ENCODE measurements around the gene RFC1. TPM values are rescaled to one million over a fixed set of nuclear protein-coding genes. Genes with fewer than 3 reads are reported as not detected.
A peak's percentile ranks its signal among the peaks of the same experiment; 100 is the strongest.

RFC1 gene, protein sequence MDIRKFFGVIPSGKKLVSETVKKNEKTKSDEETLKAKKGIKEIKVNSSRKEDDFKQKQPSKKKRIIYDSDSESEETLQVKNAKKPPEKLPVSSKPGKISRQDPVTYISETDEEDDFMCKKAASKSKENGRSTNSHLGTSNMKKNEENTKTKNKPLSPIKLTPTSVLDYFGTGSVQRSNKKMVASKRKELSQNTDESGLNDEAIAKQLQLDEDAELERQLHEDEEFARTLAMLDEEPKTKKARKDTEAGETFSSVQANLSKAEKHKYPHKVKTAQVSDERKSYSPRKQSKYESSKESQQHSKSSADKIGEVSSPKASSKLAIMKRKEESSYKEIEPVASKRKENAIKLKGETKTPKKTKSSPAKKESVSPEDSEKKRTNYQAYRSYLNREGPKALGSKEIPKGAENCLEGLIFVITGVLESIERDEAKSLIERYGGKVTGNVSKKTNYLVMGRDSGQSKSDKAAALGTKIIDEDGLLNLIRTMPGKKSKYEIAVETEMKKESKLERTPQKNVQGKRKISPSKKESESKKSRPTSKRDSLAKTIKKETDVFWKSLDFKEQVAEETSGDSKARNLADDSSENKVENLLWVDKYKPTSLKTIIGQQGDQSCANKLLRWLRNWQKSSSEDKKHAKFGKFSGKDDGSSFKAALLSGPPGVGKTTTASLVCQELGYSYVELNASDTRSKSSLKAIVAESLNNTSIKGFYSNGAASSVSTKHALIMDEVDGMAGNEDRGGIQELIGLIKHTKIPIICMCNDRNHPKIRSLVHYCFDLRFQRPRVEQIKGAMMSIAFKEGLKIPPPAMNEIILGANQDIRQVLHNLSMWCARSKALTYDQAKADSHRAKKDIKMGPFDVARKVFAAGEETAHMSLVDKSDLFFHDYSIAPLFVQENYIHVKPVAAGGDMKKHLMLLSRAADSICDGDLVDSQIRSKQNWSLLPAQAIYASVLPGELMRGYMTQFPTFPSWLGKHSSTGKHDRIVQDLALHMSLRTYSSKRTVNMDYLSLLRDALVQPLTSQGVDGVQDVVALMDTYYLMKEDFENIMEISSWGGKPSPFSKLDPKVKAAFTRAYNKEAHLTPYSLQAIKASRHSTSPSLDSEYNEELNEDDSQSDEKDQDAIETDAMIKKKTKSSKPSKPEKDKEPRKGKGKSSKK
- total RNA-seq (2012; rRNA removed): 49.3 and 57.8 TPM in 2 replicates
- 15.9 and 18.4 TPM in 2 replicates for polyA plus RNA-seq (2012; rRNA removed)
- 3.0 and 3.7 TPM in 2 replicates for polyA plus RNA-seq (2012; cell fraction: cytosol; rRNA removed)
- polyA plus RNA-seq (2012; cell fraction: nucleus; rRNA removed; ENCODE audit: low replicate concordance): 1.6 and 18.5 TPM in 2 replicates
- percentile 75 among the genes with signal in this experiment for Bru-seq, nascent RNA
- BruChase-seq, experiment 1, labeled RNA remaining after a 6-hour chase: percentile 69 among the genes with signal in this experiment
- percentile 72 among the genes with signal in this experiment for BruChase-seq, experiment 2, labeled RNA remaining after a 2-hour chase
- long read RNA-seq, full-length matches to known transcripts: 7 of 24 reads
- long read RNA-seq, partial matches to known transcripts: 13 of 24 reads
- long read RNA-seq, other reads (novel, unspliced or antisense): 4 of 24 reads

DNA sequence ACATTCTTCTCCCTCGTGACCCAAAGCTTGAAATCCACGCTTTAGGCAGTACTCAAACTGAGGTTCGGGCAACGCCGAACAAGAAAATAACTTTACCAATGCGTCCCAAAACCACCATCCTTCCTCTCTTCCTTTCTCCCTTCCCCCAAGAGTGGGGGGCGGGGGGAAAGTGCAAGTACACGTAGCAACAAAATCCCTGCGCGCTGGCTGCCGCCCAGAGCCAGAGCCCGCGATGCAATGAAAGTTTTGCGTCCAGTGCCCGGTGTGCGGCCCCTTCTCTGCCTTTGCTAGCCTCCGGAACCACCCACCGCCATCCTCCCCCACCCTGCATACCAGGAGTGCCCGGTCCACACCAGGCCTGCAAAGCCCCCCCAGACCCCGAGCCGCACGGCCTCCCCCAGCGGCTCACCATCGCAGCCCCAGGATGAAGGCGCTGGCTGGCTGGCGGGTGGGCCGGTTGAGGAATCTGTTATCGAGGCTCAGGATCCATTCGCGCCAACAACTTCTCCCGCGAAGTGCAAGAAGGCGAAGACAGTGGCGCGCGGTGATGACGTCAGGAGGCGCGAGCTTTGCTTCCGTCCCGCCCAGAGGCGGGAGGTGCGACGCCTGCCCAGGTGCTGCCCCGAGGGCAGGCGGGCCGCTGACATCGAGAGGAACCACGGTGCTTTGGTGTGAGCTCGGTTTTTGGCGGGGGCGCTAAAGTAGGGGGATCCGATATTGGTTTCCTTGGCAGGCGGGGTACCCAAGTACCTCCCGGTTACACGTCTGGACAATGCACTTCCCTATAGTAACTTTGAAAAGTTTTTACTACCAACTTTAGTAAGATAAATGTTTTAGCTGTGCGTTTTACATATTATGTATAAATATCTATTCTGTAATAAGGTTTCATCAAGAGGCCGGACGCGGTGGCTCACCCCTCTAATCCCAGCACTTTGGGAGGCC is at the start of gene RFC1:
Gene RFC1, minus strand, starts transcription at position 533 of the 942 bp plus-strand sequence. Its CDS starts 121 bp downstream, at position 412.
- Histone ChIP-seq H4K20me1 (ENCODE audit: insufficient read depth, low read length) (peaks cover 24% of the 10 kb centered on the region), H3K18ac (ENCODE audit: low read depth, low read length) (0 out of 2 replicates have a peak within 1 kb of the TSS, but pooled peaks have one; percentile 2), H3K27me3 (ENCODE audit: control insufficient read depth, insufficient read depth, low read length) (no peaks in the 10 kb centered on the region), H3K23ac (ENCODE audit: low read depth, low read length) (peak within 1 kb of the TSS; percentile 41), H3K9me3 (ENCODE audit: control insufficient read depth, insufficient read depth, low read length) (no peaks in the 10 kb centered on the region), H3K4me2 (ENCODE audit: low read depth, low read length) (peak within 1 kb of the TSS; percentile 87), H3K4me1 (ENCODE audit: control insufficient read depth, insufficient read depth, low read length) (peaks cover 3% of the 10 kb centered on the region), H3K9me1 (ENCODE audit: insufficient read depth, low read length) (peaks cover 4% of the 10 kb centered on the region; the same call in 1 of the 2 replicates), H2AK9ac (replicated peaks; ENCODE audit: low read depth, low read length, poor library complexity) (peak within 1 kb of the TSS; percentile 79), H3K79me1 (ENCODE audit: low read depth in 1 of 2, low read length in 2 of 2) (peaks cover 16 to 35% of the 10 kb centered on the region in 2 experiments), H2BK5ac (ENCODE audit: low read depth, low read length, poor library complexity, severe bottlenecking) (peak within 1 kb of the TSS; percentile 32), H3K4me3 (ENCODE audit: insufficient read depth, low read depth, low read length) (peak within 1 kb of the TSS; percentile 65), H3K36me3 (ENCODE audit: control insufficient read depth, insufficient read depth, low read length) (no peaks in the 10 kb centered on the region), H3K14ac (replicated peaks; ENCODE audit: low read depth, low read length) (peak within 1 kb of the TSS; percentile 80), H3K56ac (ENCODE audit: extremely low read depth, insufficient read depth, low read length) (peak within 1 kb of the TSS; percentile 36; the same call in 1 of the 2 replicates), H2AK5ac (ENCODE audit: low read depth, low read length) (0 out of 2 replicates have a peak within 1 kb of the TSS, but pooled peaks have one; percentile 9), H2AFZ (replicated peaks; ENCODE audit: low read length, poor library complexity) (peak within 1 kb of the TSS; percentile 98), H2BK120ac (ENCODE audit: low read depth, low read length) (peak within 1 kb of the TSS; percentile 63), H2BK20ac (ENCODE audit: low read depth, low read length) (no peak within 1 kb of the TSS), H4K91ac (ENCODE audit: insufficient read depth, low read depth, low read length) (peak within 1 kb of the TSS; percentile 48), H2BK15ac (ENCODE audit: low read depth, low read length) (peak within 1 kb of the TSS; percentile 49; the same call in 1 of the 3 replicates), H3K9ac (ENCODE audit: low read depth, low read length) (peak within 1 kb of the TSS; percentile 78), H3K4ac (ENCODE audit: low read depth, low read length) (peak within 1 kb of the TSS; percentile 86), H4K8ac (ENCODE audit: low read depth in 2 of 2, low read length in 2 of 2) (peak within 1 kb of the TSS; percentile 64 to 99), H3K27ac (ENCODE audit: insufficient read depth, low read length) (peak within 1 kb of the TSS; percentile 76), H4K5ac (ENCODE audit: low read depth, low read length) (peak within 1 kb of the TSS; percentile 89)
- no TSS peak for BruUV-seq (replicated peaks)
- CTCF ChIA-PET: interaction anchor here (0.6 kb wide), 1 partner anchor 687 kb away, joined by 5 read pairs; no protein-coding TSS in a partner anchor
- 0% methylated on average over 13 of the region's 60 CpGs; no CpG with 5 or more reads in 1 of the 2 experiments for WGBS, 2 experiments (ENCODE audit: extremely low coverage in 2 of 2, insufficient read length in 1 of 2)
- in situ Hi-C loops (cut with MboI; ENCODE audit: low sequenced_read_pairs): no loop called here
- TF ChIP-seq RAD21 (IDR thresholded peaks at IDR 0.05; ENCODE audit: low read length): no peak
- TF ChIP-seq SMC3 (IDR thresholded peaks at IDR 0.05; ENCODE audit: low read depth, low read length): no peak
- TF ChIP-seq BHLHE40 (IDR thresholded peaks at IDR 0.05; ENCODE audit: low read depth, low read length): no peak
- TF ChIP-seq MXI1 (IDR thresholded peaks at IDR 0.05; ENCODE audit: borderline replicate concordance, low read depth, low read length): peak; percentile 61
- TF ChIP-seq RCOR1 (IDR thresholded peaks at IDR 0.05; ENCODE audit: insufficient replicate concordance, low read length): peak; percentile 60
- dilution Hi-C loops (cut with HindIII; ENCODE audit: low sequenced_read_pairs, unreplicated experiment): no loop called here
- peak; percentile 80 for ATAC-seq (ENCODE audit: low read depth)
- intact Hi-C loops (cut with micrococcal nuclease): loop anchor here (5.0 kb wide), 1 partner anchor 44 kb away; no protein-coding TSS in a partner anchor
- POLR2A ChIA-PET (ENCODE audit: unreplicated experiment): interaction anchor here (0.6 kb wide), 1 partner anchor 25 kb away, joined by 4 read pairs; no protein-coding TSS in a partner anchor
- peak; percentile 88 for DNase-seq

All from IMR-90 (cell line).